GM19463 (cell line): ENCODE data around the gene GAREM1.
"Not testable (repeated sequence)": the region's sequence is repeated elsewhere in the genome, so short reads cannot be mapped to it uniquely, and the experiment has no call there.

Experiments
- ATAC-seq: cut with Tn5 transposase; IDR thresholded peaks from one replicate; pipeline ENCODE4 v1.9.1; 2021; ENCODE audit warnings: mild to moderate bottlenecking, moderate library complexity; ENCODE audit not compliant: unreplicated experiment

GAREM1 gene

GRCh38 chr18:32372047-32372380, 98.7 kb downstream of the GAREM1 start:
- ATAC-seq, result no peak

DNA sequence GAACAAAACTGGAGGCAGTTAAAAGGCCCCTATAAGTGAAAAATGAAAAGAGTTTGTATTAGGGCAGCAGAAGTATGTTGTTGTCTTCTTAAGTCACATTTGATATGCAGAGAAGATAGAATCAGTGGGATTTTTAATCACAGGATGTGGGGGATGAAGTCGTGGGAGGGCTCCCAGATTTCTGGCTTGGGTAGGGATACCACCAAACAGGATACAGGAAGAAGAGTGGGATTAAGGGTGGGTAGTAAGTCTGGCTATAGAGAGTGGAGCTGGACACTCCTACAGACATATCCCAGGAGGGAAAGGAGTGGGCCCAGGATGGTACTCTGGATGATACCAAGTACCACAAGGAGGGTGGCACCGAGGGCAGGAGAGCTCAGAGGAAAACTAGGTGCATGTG, 99.3 kb downstream of the GAREM1 start:
- ATAC-seq, result no peak

DNA sequence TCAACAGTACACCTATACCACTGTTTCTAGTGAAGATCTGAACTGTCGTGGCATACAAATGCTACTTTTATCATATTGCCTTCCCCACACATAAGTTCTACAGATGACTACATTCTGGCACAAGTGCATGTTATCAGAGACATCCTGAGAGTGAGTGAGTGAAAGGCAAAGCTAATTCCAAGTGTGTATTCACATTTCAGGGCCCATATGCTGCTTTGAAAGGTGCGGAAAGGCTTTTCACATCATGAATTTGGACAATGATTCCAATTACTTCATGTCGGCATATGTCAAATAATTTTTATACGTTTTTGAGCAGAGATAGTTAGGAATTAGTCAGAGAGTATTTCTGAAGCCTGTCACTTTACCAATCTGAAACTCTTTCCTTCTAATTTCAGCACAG, 101.7 kb downstream of the GAREM1 start:
- ATAC-seq, result no peak

- no peak for ATAC-seq
Measured at GRCh38 chr18:32368170-32368569, 102.5 kb downstream of the GAREM1 start.

DNA sequence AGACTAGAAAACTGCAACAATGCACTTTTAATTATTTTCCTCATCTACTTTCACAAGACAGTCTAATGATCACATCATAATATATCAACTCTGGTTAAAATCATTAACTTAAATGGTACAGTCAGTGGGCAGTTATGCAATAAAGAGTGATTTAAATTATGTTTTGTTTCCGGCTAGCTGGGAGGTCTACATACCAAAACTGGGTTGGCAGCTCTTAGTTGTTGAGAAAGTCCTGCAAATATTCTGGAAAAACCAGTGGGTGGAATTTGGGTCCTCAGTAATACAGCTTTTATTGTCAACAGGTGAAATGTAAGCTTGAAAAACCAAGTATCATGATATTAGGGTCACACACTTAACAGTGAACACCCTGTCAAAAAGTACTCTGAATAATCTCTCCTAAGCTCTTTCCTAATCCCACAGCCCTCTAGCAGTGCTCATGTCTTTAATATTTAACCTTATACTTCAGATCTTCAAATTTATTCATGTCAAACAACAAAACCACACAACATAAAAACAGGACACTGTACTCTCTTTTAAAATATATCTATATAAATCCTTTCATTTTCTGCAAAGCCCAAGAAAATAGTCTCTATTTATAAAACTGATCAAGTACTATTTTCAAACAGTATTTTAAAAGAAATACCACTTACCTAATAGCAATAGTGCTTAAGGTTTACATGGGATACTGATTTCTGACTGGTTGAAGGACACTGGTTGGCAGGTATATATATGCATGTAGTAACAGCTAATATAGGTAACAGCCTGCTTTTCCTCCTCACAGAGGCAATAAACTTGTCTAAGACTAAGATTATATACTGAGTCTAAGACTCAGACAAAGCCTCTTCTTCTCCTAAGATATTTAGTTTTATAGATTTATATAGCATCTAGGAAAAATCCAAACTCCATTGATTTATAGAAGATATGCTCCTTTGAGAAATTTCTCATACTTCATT, 103.8 kb downstream of the GAREM1 start:
- ATAC-seq, result no peak

GRCh38 chr18:32362484-32362883, 108.2 kb downstream of the GAREM1 start:
- ATAC-seq, result no peak

DNA sequence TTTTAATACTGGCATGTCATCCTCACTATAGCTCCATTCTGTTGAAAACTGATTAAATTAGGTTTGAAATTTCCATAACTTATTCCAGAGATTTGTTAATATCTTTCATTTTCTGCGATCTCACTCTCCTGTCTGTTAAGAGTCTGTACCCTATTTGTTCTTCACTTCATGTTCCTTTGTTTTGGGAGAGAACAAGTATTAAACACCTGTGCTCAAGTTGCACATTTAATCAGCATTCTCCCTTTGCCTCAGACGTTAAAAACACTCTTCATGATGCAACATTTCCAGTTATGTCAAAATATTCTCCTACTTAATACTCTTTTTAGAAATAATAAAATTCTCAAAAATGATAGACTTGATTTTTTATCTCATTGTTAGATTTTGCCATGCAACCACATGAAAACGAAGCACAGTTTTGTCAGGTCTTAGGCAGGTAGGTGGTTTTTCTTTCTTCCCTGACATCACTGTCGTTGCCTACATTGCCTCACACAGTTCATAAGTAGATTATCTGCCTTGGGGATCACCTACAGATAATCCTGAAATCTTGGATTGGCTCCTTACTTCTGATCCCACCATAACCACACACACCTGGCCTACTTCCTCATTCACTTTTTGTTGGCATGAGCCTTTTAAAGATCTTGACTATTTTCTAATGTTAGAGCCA, 109.9 kb downstream of the GAREM1 start:
- ATAC-seq, result no peak

GRCh38 chr18:32358529-32358928, 112.2 kb downstream of the GAREM1 start:
- no peak for ATAC-seq

DNA sequence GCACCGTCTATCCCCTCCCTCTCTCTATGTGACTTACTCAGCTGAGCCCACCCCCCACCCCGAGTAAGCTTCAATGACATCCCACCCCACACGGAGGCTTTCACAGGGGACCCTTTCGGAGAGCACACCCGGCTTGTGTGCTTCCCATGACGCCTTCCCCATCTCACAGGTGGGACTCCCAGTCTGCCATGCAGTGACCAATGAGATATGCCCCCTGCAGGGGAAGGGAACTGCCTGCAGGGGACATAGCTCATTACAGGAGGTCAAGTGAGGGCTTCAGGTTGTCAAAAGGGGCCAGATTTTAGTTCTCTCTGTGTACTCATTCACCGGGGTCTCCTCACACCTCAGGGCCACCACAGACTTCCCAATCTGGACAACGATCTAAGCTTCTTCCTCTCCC, 112.6 kb downstream of the GAREM1 start:
- no peak for ATAC-seq

GRCh38 chr18:32355896-32356295, 114.8 kb downstream of the GAREM1 start:
- no peak for ATAC-seq

DNA sequence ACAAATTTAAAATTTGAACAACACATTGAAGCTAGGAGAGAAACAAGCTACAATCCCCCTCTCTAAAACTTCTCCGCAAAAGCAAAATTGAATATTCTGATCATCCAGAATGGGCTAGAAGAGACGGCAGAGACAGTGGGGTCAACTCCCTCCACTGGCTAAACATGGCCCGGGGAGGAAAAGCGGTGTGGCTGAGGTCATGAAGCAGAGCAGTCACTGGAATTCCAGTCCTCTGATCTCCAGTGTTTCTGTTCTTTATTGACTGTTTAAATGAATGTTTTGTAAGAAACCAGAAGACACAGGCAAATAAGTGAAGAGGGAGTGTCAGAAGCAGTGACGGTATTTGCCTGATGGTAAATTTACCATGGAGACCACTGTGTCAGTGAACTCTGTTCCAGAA, 116.2 kb downstream of the GAREM1 start:
- no peak for ATAC-seq

GRCh38 chr18:32353257-32353656, 117.4 kb downstream of the GAREM1 start:
- ATAC-seq, result no peak

- ATAC-seq, result no peak
Measured at GRCh38 chr18:32351032-32351431, 119.7 kb downstream of the GAREM1 start.

- ATAC-seq, result no peak
Measured at GRCh38 chr18:32349728-32350395, 120.8 kb downstream of the GAREM1 start.

DNA sequence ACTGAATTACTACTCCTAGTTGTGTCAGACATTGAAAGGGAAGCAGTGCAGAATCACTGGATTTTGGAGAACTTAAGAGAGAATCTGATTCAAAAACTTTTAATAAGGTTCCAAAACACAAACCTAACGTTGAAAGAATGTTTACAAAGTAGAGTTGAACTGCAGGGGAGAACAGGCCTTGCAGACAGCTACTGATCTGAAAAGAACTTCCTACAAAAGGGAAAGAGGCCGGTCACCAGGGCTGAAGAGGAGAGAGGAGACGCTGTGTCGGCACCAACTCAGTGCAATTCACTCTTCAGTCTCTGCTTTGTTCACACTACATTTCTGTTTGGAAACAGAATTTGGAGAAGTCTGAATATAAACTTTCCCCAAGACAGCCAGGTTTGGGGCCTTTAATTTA, 124.0 kb downstream of the GAREM1 start:
- no peak for ATAC-seq

DNA sequence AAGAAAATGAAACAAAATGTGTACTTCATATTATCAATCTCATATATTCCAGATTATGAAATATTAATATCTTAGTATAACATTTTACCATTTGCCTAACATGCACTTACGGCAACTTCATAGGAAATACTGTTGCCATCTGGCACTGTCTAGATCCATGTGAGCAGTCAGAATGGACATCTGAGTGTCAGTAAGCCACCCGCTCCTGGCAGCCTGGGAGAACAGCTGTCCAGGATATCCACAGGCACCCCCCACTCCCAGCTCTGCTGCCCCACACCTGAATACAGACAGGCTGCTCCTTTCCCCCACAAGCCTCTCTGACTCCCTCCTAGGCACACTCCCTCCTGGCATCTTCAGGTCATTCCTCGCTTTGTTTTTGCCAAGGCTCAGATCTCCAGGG, 127.0 kb downstream of the GAREM1 start:
- ATAC-seq, result no peak

DNA sequence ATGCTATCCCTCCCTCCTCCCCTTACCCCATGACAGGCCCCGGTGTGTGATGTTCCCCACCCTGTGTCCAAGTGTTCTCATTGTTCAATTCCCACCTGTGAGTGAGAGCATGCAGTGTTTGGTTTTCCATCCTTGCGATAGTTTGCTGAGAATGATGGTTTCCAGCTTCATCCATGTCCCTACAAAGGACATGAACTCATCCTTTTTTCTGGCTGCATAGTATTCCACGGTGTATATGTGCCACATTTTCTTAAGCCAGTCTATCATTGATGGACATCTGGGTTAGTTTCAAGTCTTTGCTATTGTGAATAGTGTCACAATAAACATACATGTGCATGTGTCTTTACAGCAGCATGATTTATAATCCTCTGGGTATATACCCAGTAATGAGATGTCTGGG, 129.6 kb downstream of the GAREM1 start:
- ATAC-seq, result not testable (repeated sequence)

- ATAC-seq, result no peak
Measured at GRCh38 chr18:32339045-32339444, 131.6 kb downstream of the GAREM1 start.

GRCh38 chr18:32337821-32338220, 132.9 kb downstream of the GAREM1 start:
- no peak for ATAC-seq

- ATAC-seq, result no peak
Measured at GRCh38 chr18:32337347-32337746, 133.3 kb downstream of the GAREM1 start.

DNA sequence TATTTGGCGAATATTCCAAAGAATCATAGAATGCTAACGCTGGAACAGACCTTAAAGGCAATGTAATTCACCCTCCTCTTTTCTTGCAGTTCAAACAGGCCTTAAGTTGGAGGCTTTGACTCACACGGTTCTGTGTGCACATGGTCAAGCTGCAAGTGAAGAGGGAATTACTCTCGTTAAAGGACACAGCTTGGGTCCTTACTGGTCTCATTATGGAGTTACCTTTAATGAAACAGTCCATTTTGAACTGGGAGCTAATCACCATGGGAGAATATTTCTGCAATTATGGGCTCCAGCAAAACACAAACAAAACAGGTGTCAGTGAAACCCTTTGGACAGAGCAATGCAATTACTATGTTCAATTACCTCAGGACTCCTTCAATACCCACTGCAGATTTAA, 135.5 kb downstream of the GAREM1 start:
- ATAC-seq, result no peak

- ATAC-seq, result no peak
Measured at GRCh38 chr18:32333781-32334180, 136.9 kb downstream of the GAREM1 start.
